Stomach (tissue), 9 donors: Measurements from ENCODE around the gene PDSS2. TPM values are rescaled to one million over a fixed set of nuclear protein-coding genes. Genes with fewer than 3 reads are reported as not detected.

ENCODE experiments used
- DNase-seq, 2 donors: peaks; one replicate each; pipeline versions ENCODE4 v3.0.0 to v3.0.0-alpha.2; 2013 to 2019
- H3K27ac ChIP-seq, 5 donors: fragments of 200-600 bp in 4 of 5; sonication (generic) in 4 of 5; one replicate each; pipeline ENCODE4 v1.5.1; 2013 to 2019; ENCODE audit warnings: mild to moderate bottlenecking in 1 of 5, moderate library complexity in 1 of 5
- H3K27me3 ChIP-seq, 3 donors: fragments of 200-600 bp; sonication (generic); one replicate each; pipeline ENCODE4 v1.5.1; 2017 to 2019; ENCODE audit warnings: mixed run types in 1 of 3
- H3K36me3 ChIP-seq, 4 donors: fragments of 200-600 bp; sonication (generic); 1 replicate in 3 of 4; 2 replicates in 1 of 4; pipeline ENCODE4 v1.5.1; 2016 to 2019
- H3K4me1 ChIP-seq, 4 donors: fragments of 200-600 bp; sonication (generic); one replicate each; pipeline ENCODE4 v1.5.1; 2016 to 2019
- H3K4me3 ChIP-seq, 4 donors: fragments of 200-600 bp; sonication (generic) in 3 of 4; one replicate each; pipeline ENCODE4 v1.5.1; 2016 to 2019; ENCODE audit warnings: mild to moderate bottlenecking in 1 of 4
- H3K9me3 ChIP-seq, 4 donors: fragments of 200-600 bp; sonication (generic); one replicate each; pipeline ENCODE4 v1.5.1; 2016 to 2019
- EP300 ChIP-seq: sonication (generic); formaldehyde crosslinking; IDR thresholded peaks from one replicate; pipeline ENCODE4 v1.6.1; 2017; ENCODE audit warnings: antibody characterized with exemption
- POLR2A ChIP-seq, 4 donors: fragments of 450-650 bp; IDR thresholded peaks; one replicate each; pipeline ENCODE4 v1.6.1; 2016; ENCODE audit warnings: antibody characterized with exemption in 4 of 4, control low read depth in 2 of 4, mild to moderate bottlenecking in 1 of 4, moderate library complexity in 1 of 4
- POLR2AphosphoS5 ChIP-seq, 3 donors: sonication (generic); formaldehyde crosslinking; IDR thresholded peaks; one replicate each; pipeline ENCODE4 v1.6.1; 2016; ENCODE audit warnings: antibody characterized with exemption in 3 of 3
- WGBS, 5 donors: extraction: QIAGEN DNeasy Blood & Tissue Kit in 3 of 5; methylation state at CpG; one replicate each; pipeline versions ENCODE4 v1.1.5 to v1.1.7; 2013 to 2018; 5-methylcytosine and 5-hydroxymethylcytosine counted together
- intact Hi-C: fragments of 100-400 bp; cut with DNase I; formaldehyde crosslinking; loops from one replicate; pipeline ENCODE4 v1.15.1; 2023; ENCODE audit warnings: low total_unique reads
- polyA plus RNA-seq, 3 donors: library from polyadenylated mRNA; stranded (reverse); fragments of 200-250 nt; gene quantifications; one replicate each; pipeline ENCODE4 v1.2.3, GENCODE V29; 2013
- total RNA-seq, 5 donors: library from RNA; depleted of rRNA; stranded (reverse); fragments of >200 nt; gene quantifications; one replicate each; pipeline versions ENCODE4 v1.1.0 to v1.2.3, GENCODE V29; 2014 to 2016
- TF ChIP-seq, protein P1 (sequence below), 7 experiments: fragments of 450-650 bp in 4 of 7; fragments of 200-600 bp in 3 of 7; sonication (generic) in 3 of 7; IDR thresholded peaks; one replicate each; pipeline ENCODE4 v1.5.1; 2016 to 2019; ENCODE audit warnings: antibody characterized with exemption in 7 of 7, control low read depth in 2 of 7, mild to moderate bottlenecking in 1 of 7
- donor health status: healthy with polysubstance abuse.
- donor health status: Bipolar disorder and iron deficiency.
- donor health status: healthy.

Gene PDSS2
- total and polyA plus RNA-seq, 8 donors, result 4.5 to 26.1 (median 9.8) TPM; not detected in 1

DNA sequence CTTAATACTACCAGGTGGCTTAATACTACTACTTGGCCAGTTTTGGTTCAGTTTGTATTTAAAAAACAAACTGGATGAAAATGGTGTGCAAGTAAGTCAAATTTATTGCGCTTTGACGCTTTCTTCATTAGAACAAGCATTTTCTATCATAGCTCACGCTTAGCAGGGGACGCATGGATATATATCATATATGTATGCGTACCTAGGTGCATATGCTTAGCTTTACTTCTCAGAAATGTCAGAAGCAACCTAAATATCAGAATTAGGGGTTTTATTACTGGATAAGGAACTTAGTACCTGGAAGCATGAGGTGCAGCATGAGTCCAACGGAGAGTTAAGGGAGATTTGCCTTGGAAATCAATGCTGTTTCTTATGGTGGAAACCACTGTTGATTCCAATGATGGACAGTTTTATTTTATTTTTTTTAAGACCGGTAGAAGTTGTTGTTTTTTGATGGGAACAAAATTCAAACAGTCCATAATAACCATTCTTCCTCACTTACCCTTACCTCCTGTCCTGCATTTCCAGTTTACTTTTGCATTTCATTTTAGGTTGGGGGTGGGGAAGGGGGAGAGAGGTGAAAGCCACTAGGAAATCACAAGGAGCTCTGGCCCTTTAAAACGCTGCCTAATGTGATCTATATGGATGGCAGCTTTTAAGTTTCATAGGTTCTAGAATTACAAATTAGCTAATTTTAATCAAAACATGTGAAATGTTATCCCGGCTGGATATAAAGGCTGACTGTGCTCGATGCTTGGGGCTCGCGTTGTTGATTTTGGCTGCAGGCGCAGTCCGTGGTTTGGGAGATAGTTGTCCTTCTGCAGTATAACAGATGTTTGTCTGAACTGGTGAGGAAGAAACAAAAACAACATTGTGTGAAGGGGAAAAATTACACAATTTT is 32.6 kb upstream of the PDSS2 start:
- Histone ChIP-seq H3K27me3 (peaks cover 0 to 47% (median 18%) of the 10 kb centered on the region in 3 donors), H3K9me3 (no peaks in the 10 kb centered on the region), H3K27ac (peak overlapping the region in 3 of 5 donors; percentile 77 to 89 (median 82)), H3K36me3 (no peaks in the 10 kb centered on the region), H3K4me3 (peak overlapping the region; percentile 68 to 94 (median 78)), H3K4me1 (peaks cover 47 to 84% (median 72%) of the 10 kb centered on the region in 4 donors)
- TF ChIP-seq EP300 (no peak), POLR2A (IDR thresholded peaks at IDR 0.05) (no peak), POLR2AphosphoS5 (IDR thresholded peaks at IDR 0.05) (no peak)
- TF ChIP-seq, protein P1, sequence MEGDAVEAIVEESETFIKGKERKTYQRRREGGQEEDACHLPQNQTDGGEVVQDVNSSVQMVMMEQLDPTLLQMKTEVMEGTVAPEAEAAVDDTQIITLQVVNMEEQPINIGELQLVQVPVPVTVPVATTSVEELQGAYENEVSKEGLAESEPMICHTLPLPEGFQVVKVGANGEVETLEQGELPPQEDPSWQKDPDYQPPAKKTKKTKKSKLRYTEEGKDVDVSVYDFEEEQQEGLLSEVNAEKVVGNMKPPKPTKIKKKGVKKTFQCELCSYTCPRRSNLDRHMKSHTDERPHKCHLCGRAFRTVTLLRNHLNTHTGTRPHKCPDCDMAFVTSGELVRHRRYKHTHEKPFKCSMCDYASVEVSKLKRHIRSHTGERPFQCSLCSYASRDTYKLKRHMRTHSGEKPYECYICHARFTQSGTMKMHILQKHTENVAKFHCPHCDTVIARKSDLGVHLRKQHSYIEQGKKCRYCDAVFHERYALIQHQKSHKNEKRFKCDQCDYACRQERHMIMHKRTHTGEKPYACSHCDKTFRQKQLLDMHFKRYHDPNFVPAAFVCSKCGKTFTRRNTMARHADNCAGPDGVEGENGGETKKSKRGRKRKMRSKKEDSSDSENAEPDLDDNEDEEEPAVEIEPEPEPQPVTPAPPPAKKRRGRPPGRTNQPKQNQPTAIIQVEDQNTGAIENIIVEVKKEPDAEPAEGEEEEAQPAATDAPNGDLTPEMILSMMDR (IDR thresholded peaks at IDR 0.05), result no peak
- intact Hi-C loops, result no loop called here
- WGBS, 5 donors, result 36 to 58% (median 39%) methylated on average over 14 of the region's 14 CpGs
- peak in 1 of 2 donors; percentile 51 for DNase-seq

DNA sequence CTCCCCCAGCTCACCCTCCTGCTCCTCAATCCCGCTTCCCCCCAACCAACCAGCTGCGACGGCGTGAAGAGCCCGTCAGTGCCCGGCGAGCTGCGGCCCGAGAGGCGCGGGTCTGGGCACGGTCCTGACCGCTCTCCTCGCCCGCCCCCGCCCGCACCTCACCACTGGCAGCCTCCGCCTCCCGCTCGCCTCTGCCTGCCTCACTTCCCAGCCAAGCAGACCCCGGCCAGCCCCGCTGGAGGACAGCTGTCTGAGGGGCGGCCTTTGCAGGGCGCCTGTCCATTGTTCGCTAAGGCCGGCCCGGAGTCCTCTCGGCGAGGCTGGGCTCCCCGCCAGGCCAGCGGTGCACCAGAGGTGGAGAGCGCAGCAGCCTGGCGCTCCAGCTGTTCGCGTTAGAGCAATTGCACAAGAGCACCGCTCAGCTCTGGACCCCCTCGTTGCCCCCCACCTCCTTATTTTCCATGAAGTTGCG is 31.8 kb upstream of the PDSS2 start:
- peaks cover 0 to 55% (median 18%) of the 10 kb centered on the region in 3 donors for H3K27me3 ChIP-seq
- intact Hi-C loops, result no loop called here
- DNase-seq, result peak; percentile 57 to 87
- peak overlapping the region in 4 of 5 donors; percentile 75 to 89 (median 80) for H3K27ac ChIP-seq
- WGBS, 5 donors, result 1 to 4% (median 2%) methylated on average over 18 to 38 of the region's 38 CpGs
- peaks cover 45 to 76% (median 63%) of the 10 kb centered on the region in 4 donors for H3K4me1 ChIP-seq
- TF ChIP-seq POLR2AphosphoS5 (IDR thresholded peaks at IDR 0.05) (no peak), EP300 (no peak), POLR2A (IDR thresholded peaks at IDR 0.05) (no peak)
- TF ChIP-seq, protein P1 (IDR thresholded peaks at IDR 0.05), result no peak
- H3K9me3 ChIP-seq, result no peaks in the 10 kb centered on the region
- peak overlapping the region; percentile 68 to 94 (median 78) for H3K4me3 ChIP-seq
- no peaks in the 10 kb centered on the region for H3K36me3 ChIP-seq

DNA sequence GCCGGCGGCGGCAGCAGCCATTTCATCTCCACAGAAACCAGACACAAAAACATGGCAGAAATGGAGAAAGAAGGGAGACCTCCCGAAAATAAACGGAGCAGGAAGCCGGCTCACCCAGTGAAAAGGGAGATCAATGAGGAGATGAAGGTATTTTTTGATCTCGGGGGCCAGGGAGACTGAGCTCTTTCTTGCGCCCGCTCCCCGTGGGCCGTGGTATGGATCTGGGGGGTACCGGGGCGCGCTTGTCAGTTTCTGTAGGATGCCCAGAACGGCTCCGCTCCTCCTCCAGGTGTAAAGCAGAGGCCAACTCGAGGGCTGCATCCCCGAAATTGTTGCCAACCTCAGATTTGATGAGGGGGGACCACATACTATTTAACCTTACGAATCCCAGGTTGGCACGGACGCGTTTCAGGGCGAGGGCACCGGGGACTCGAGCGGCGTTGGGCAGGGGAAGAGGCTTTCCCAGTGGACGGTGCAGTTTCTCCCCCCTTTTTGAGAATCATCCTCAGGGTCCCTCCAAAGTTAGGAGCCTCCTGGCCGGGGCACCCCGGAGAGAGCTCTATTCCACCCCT is 31.3 kb upstream of the PDSS2 start:
- Histone ChIP-seq H3K27me3 (peaks cover 0 to 58% (median 18%) of the 10 kb centered on the region in 3 donors), H3K36me3 (no peaks in the 10 kb centered on the region), H3K4me1 (peaks cover 40 to 70% (median 59%) of the 10 kb centered on the region in 4 donors), H3K27ac (peak overlapping the region; percentile 75 to 89 (median 79)), H3K4me3 (peak overlapping the region; percentile 68 to 94 (median 78)), H3K9me3 (no peaks in the 10 kb centered on the region)
- TF ChIP-seq POLR2A (IDR thresholded peaks at IDR 0.05) (no peak), POLR2AphosphoS5 (IDR thresholded peaks at IDR 0.05) (no peak), EP300 (no peak)
- TF ChIP-seq, protein P1 (IDR thresholded peaks at IDR 0.05), result no peak
- 0 to 2% (median 1%) methylated on average over 27 to 30 of the region's 30 CpGs for WGBS, 5 donors
- intact Hi-C loops, result no loop called here
- no peak for DNase-seq
